SU-DHL-6 (cell line): Measurements from ENCODE around the gene CCND1.

Experiments
- EZH2phosphoT487 ChIP-seq: fragments of 200-600 bp; sonication (generic), shearing (Covaris generic); conservative IDR thresholded peaks from 2 replicates; pipeline ENCODE4 v1.6.1; 2018; ENCODE audit warnings: mild to moderate bottlenecking, antibody characterized with exemption, low read length, moderate library complexity, mixed read lengths
- TF ChIP-seq, protein P1 (sequence below): fragments of 200-600 bp; sonication (generic); IDR thresholded peaks from one replicate; pipeline ENCODE4 v1.5.1; 2017; ENCODE audit warnings: antibody characterized with exemption, mild to moderate bottlenecking, low read length, moderate library complexity; ENCODE audit not compliant: insufficient read depth, poor library complexity, severe bottlenecking

DNA sequence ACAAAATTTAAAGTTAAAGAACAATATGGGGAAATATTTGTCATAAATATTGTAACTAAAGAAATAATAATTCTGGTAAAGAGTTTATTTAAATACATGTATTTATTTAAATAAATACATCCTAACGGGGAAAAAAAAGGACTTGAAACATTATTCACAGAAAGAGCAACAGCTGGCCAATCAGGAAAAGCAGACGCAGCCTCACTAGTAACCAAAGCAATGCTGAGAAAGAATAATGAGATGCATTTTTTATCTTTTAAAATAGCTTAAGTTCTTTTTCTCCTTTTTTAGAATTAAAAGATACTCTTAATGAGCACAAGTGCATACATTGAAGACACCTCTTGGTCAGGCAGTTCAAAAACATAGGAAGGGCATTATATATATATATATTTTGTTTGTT, 36.8 kb downstream of the CCND1 start:
- TF ChIP-seq, protein P1, sequence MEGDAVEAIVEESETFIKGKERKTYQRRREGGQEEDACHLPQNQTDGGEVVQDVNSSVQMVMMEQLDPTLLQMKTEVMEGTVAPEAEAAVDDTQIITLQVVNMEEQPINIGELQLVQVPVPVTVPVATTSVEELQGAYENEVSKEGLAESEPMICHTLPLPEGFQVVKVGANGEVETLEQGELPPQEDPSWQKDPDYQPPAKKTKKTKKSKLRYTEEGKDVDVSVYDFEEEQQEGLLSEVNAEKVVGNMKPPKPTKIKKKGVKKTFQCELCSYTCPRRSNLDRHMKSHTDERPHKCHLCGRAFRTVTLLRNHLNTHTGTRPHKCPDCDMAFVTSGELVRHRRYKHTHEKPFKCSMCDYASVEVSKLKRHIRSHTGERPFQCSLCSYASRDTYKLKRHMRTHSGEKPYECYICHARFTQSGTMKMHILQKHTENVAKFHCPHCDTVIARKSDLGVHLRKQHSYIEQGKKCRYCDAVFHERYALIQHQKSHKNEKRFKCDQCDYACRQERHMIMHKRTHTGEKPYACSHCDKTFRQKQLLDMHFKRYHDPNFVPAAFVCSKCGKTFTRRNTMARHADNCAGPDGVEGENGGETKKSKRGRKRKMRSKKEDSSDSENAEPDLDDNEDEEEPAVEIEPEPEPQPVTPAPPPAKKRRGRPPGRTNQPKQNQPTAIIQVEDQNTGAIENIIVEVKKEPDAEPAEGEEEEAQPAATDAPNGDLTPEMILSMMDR: no peak
- no peak for TF ChIP-seq EZH2phosphoT487
